Fibroblast of lung (primary cell): ENCODE measurements around the gene INCA1.

Experiments used
- CTCF ChIP-seq, 2 donors: IDR thresholded peaks in 1 of 2; conservative IDR thresholded peaks in 1 of 2; 1 replicate in 1 of 2; 2 replicates in 1 of 2; pipeline ENCODE4 v1.5.1; 2011 to 2012; ENCODE audit warnings: low read length in 2 of 2, control low read depth in 1 of 2, inconsistent platforms in 1 of 2, low read depth in 1 of 2, mild to moderate bottlenecking in 1 of 2
- EZH2 ChIP-seq: IDR thresholded peaks from 2 replicates; pipeline ENCODE4 v1.5.1; 2012; ENCODE audit warnings: low read length, control low read depth, mild to moderate bottlenecking; ENCODE audit errors: missing control alignments

GRCh38 chr17:4987767-4988567, 9.4 kb downstream of the INCA1 start:
- TF ChIP-seq CTCF (conservative IDR thresholded peaks at IDR 0.05 in 1 of 2, IDR thresholded peaks at IDR 0.05 in 1 of 2; ENCODE audit: low read depth in 1 of 2, low read length in 2 of 2): no peak
- TF ChIP-seq EZH2: no peak
